ENCODE measurements around the gene HECTD1. TPM values are rescaled to one million over a fixed set of nuclear protein-coding genes. Genes with fewer than 3 reads are reported as not detected.
A peak's percentile ranks its signal among the peaks of the same experiment; 100 is the strongest.
"Not testable (repeated sequence)": the region's sequence is repeated elsewhere in the genome, so short reads cannot be mapped to it uniquely, and the experiment has no call there.

HECTD1 gene
- total RNA-seq (2021): 138 and 156 TPM in 2 replicates
- percentile 90 among the genes with signal in this experiment for Bru-seq, nascent RNA
- percentile 90 among the genes with signal in this experiment for BruChase-seq, experiment 1, labeled RNA remaining after a 2-hour chase
- percentile 96 among the genes with signal in this experiment for BruChase-seq, experiment 2, labeled RNA remaining after a 6-hour chase
- long read RNA-seq, full-length matches to known transcripts: 1 of 30 reads
- long read RNA-seq, partial matches to known transcripts: 20 of 30 reads
- long read RNA-seq, other reads (novel, unspliced or antisense): 9 of 30 reads

DNA sequence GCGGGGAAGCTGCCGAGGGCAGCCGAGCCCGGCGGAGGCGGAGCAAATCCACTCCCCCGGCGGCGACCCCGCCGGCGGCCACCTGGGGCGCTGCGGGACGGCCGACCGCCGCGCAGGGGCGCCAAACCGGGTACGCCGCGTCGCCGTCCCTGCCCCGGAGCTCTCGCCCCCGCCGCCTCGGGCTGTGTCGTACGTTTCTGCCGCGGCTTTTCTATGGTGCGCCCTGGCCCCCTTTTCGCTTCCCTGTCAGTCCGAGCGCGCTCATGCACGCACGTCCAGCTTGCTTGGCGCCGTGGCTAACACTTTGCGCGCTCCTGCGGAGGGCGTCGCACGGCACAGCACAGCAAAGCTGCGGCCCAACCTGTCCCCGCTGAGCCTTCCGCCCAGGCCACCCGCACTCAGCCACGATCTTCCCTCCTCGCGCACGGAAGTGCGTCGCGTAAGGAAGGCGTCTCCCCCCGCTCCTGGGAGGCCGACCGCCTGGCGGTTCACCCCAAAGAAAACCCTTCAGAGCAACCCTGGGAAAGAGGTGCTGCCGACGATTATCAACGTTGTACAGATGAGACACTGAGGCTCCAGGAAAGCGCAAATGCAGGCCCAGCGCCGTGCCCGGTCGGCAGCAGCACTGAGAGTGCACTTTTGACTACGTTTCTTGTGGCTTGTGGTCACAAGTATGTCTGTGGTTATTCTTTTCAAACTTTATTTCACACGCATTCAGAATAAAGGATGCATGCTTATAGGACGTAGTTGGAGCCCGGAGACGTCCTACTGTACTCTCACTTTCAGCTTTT, at the start of gene HECTD1:
TSS of gene HECTD1 (minus strand) at position 39 of the 791 bp plus-strand sequence. CDS start 1,857 bp downstream, outside the sequence.
- Histone ChIP-seq H3K4me3 (ENCODE audit: low read depth, low read length, poor library complexity, severe bottlenecking) (peak within 1 kb of the TSS; percentile 87), H3K27ac (ENCODE audit: low read depth, low read length, poor library complexity, severe bottlenecking) (peak within 1 kb of the TSS; percentile 98), H3K36me3 (ENCODE audit: insufficient read depth, low read length, poor library complexity, severe bottlenecking) (peaks cover 16% of the 10 kb centered on the region), H3K27me3 (replicated peaks; ENCODE audit: insufficient read depth, low read depth, low read length, poor library complexity) (no peaks in the 10 kb centered on the region), H3K4me1 (ENCODE audit: insufficient read depth, low read length, poor library complexity, severe bottlenecking) (peaks cover 16% of the 10 kb centered on the region), H3K9me3 (ENCODE audit: low read depth, low read length, poor library complexity, severe bottlenecking) (no peaks in the 10 kb centered on the region)
- ChIA-PET POLR2A (ENCODE audit: low non-redundant PET) (interaction anchor here (0.6 kb wide), 1 partner anchor 26 kb away, joined by 7 read pairs; no protein-coding TSS in a partner anchor), CTCF (interaction anchor here (0.7 kb wide), 1 partner anchor 1175 kb away, joined by 3 read pairs; no protein-coding TSS in a partner anchor)
- BruUV-seq (replicated peaks): TSS peak; percentile 93
- TF ChIP-seq, protein P1, sequence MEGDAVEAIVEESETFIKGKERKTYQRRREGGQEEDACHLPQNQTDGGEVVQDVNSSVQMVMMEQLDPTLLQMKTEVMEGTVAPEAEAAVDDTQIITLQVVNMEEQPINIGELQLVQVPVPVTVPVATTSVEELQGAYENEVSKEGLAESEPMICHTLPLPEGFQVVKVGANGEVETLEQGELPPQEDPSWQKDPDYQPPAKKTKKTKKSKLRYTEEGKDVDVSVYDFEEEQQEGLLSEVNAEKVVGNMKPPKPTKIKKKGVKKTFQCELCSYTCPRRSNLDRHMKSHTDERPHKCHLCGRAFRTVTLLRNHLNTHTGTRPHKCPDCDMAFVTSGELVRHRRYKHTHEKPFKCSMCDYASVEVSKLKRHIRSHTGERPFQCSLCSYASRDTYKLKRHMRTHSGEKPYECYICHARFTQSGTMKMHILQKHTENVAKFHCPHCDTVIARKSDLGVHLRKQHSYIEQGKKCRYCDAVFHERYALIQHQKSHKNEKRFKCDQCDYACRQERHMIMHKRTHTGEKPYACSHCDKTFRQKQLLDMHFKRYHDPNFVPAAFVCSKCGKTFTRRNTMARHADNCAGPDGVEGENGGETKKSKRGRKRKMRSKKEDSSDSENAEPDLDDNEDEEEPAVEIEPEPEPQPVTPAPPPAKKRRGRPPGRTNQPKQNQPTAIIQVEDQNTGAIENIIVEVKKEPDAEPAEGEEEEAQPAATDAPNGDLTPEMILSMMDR (conservative IDR thresholded peaks at IDR 0.05; ENCODE audit: low read depth, low read length): peak; percentile 49
- no peak for TF ChIP-seq EZH2 (IDR thresholded peaks at IDR 0.05; ENCODE audit: borderline replicate concordance, low read depth, low read length, poor library complexity, severe bottlenecking)
- DNase-seq (ENCODE audit: low spot score): peak; percentile 93
- intact Hi-C loops (cut with micrococcal nuclease; ENCODE audit: unreplicated experiment): no loop called here

DNA sequence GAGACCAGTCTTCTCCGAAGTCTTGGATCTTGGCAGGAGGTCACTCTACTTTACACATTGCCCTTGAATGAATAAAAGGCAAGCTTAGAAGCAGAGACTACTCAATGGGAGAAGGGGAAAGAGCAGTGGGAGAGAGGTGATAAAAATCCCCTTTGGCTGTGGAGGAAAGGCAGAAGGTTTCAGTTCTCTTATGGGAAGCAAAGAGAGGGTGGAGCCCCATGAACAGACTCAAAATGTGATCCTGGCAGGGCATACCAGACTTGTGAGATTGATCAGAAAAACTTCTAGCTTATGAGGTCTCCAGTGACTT, 49.6 kb upstream of the HECTD1 start:
- Histone ChIP-seq H3K36me3 (ENCODE audit: insufficient read depth, low read length, poor library complexity, severe bottlenecking) (no peaks in the 10 kb centered on the region), H3K27me3 (replicated peaks; ENCODE audit: insufficient read depth, low read depth, low read length, poor library complexity) (no peaks in the 10 kb centered on the region), H3K4me3 (ENCODE audit: low read depth, low read length, poor library complexity, severe bottlenecking) (no peak overlapping the region), H3K9me3 (ENCODE audit: low read depth, low read length, poor library complexity, severe bottlenecking) (no peaks in the 10 kb centered on the region), H3K4me1 (ENCODE audit: insufficient read depth, low read length, poor library complexity, severe bottlenecking) (peaks cover 4% of the 10 kb centered on the region), H3K27ac (ENCODE audit: low read depth, low read length, poor library complexity, severe bottlenecking) (no peak overlapping the region)
- no peak for DNase-seq (ENCODE audit: low spot score)
- ChIA-PET POLR2A (ENCODE audit: low non-redundant PET) (no interaction called here), CTCF (no interaction called here)
- BruUV-seq (replicated peaks): no TSS peak
- TF ChIP-seq EZH2 (IDR thresholded peaks at IDR 0.05; ENCODE audit: borderline replicate concordance, low read depth, low read length, poor library complexity, severe bottlenecking): no peak
- TF ChIP-seq, protein P1 (conservative IDR thresholded peaks at IDR 0.05; ENCODE audit: low read depth, low read length): no peak
- intact Hi-C loops (cut with micrococcal nuclease; ENCODE audit: unreplicated experiment): no loop called here

DNA sequence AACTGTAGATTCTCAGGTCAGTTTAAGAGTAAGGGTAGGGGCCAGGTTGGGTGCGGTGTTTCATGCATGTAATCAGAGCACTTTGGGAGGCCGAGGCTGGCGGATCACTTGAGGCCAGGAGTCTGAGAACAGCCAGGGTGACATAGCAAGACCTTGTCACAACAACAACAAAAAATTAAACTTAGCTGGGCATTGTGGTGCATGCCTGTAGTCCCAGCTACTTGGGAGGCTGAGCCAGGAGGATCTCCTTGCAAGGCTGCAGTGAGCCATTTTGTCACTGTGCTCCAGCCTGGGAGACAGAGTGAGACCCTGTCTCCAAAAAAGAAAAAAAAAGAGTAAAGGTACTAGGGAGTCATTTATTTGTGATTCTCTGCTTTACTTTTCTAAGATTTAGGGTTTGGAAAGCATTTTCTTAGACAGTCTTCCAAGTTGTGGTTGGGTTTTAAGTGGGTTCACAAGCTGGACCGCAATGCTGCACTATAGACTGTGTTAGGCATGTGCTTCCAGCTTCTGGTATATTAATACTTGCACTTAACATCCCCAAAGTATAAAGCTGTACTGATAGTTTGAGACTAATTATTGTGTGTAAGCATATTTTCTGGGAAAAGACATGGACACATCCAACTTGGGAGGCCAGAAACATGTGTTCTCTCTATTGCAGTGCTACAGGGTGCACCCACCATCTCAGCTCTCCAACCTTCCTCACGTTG, 49.1 kb upstream of the HECTD1 start:
- intact Hi-C loops (cut with micrococcal nuclease; ENCODE audit: unreplicated experiment): no loop called here
- CTCF ChIA-PET: no interaction called here
- TF ChIP-seq, protein P1 (conservative IDR thresholded peaks at IDR 0.05; ENCODE audit: low read depth, low read length): no peak
- TF ChIP-seq EZH2 (IDR thresholded peaks at IDR 0.05; ENCODE audit: borderline replicate concordance, low read depth, low read length, poor library complexity, severe bottlenecking): no peak
- no peaks in the 10 kb centered on the region for H3K9me3 ChIP-seq (ENCODE audit: low read depth, low read length, poor library complexity, severe bottlenecking)
- BruUV-seq (replicated peaks): no TSS peak
- POLR2A ChIA-PET (ENCODE audit: low non-redundant PET): no interaction called here
- no peaks in the 10 kb centered on the region for H3K27me3 ChIP-seq (replicated peaks; ENCODE audit: insufficient read depth, low read depth, low read length, poor library complexity)
- DNase-seq (ENCODE audit: low spot score): no peak
- no peaks in the 10 kb centered on the region for H3K36me3 ChIP-seq (ENCODE audit: insufficient read depth, low read length, poor library complexity, severe bottlenecking)
- H3K4me3 ChIP-seq (ENCODE audit: low read depth, low read length, poor library complexity, severe bottlenecking): no peak overlapping the region
- no peak overlapping the region for H3K27ac ChIP-seq (ENCODE audit: low read depth, low read length, poor library complexity, severe bottlenecking)
- peaks cover 2% of the 10 kb centered on the region for H3K4me1 ChIP-seq (ENCODE audit: insufficient read depth, low read length, poor library complexity, severe bottlenecking)

DNA sequence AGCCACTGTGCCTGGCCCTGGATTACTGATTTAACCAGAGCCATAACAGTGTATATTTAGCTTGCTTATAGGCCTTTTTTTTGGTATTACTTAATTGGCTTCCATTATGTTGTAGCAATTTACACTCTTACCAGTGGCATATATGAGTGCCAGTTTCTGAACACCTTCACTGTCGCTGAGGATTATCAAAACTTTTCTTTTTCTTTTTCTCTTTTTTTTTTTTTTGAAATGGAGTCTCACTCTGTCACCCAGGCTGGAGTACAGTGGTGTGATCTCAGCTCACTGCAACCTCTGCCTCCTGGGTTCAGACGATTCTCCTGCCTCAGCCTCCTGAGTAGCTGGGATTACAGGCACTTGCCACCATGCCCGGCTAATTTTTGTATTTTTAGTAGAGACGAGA, 48.3 kb upstream of the HECTD1 start:
- intact Hi-C loops (cut with micrococcal nuclease; ENCODE audit: unreplicated experiment); H3K27me3 ChIP-seq (replicated peaks; ENCODE audit: insufficient read depth, low read depth, low read length, poor library complexity); CTCF ChIA-PET; H3K4me1 ChIP-seq (ENCODE audit: insufficient read depth, low read length, poor library complexity, severe bottlenecking); H3K27ac ChIP-seq (ENCODE audit: low read depth, low read length, poor library complexity, severe bottlenecking); BruUV-seq (replicated peaks); DNase-seq (ENCODE audit: low spot score); H3K36me3 ChIP-seq (ENCODE audit: insufficient read depth, low read length, poor library complexity, severe bottlenecking); POLR2A ChIA-PET (ENCODE audit: low non-redundant PET); H3K4me3 ChIP-seq (ENCODE audit: low read depth, low read length, poor library complexity, severe bottlenecking); H3K9me3 ChIP-seq (ENCODE audit: low read depth, low read length, poor library complexity, severe bottlenecking): not testable (repeated sequence)
